GM18526 (cell line): ENCODE measurements around the gene FCER1A.

Source experiments
- POLR2A ChIP-seq: IDR thresholded peaks from 3 replicates; pipeline ENCODE4 v1.6.1; 2011; ENCODE audit not compliant: insufficient read length; ENCODE audit errors: extremely low read depth

The FCER1A gene

GRCh38 chr1:159318784-159319551 is 16.8 kb downstream of the FCER1A start:
- no peak for TF ChIP-seq POLR2A

- TF ChIP-seq POLR2A, result no peak
These were observed 32.7 kb downstream of the FCER1A start for GRCh38 chr1:159334797-159335196.

GRCh38 chr1:159338018-159338417 is 35.9 kb downstream of the FCER1A start:
- no peak for TF ChIP-seq POLR2A

- TF ChIP-seq POLR2A, result no peak
These were observed 37.4 kb downstream of the FCER1A start for GRCh38 chr1:159339536-159339935.

DNA sequence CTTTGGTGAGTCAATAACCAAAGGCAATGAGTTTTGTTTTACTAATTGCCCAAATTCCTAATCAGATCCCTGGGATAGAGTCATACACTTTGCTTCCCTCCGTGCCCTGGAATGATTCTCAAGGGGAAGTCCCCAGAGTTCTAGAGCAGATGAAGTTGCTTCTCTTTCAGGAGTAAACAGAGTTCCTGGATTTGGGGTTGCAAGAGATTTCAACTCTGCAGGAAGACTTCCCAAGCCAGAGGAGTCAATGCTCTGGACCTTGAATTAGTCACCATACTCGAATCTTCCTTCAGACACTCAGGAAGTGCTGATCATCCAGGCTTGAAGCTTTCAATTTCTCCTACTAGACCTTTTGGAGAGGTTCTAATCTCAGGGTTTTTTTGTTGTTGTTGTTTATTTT is 39.6 kb downstream of the FCER1A start:
- TF ChIP-seq POLR2A, result no peak

GRCh38 chr1:159342761-159343425 is 40.8 kb downstream of the FCER1A start:
- no peak for TF ChIP-seq POLR2A

GRCh38 chr1:159352436-159352835 is 50.3 kb downstream of the FCER1A start:
- TF ChIP-seq POLR2A, result no peak
